Measurements from ENCODE around the gene DIAPH2.

DIAPH2 gene

DNA sequence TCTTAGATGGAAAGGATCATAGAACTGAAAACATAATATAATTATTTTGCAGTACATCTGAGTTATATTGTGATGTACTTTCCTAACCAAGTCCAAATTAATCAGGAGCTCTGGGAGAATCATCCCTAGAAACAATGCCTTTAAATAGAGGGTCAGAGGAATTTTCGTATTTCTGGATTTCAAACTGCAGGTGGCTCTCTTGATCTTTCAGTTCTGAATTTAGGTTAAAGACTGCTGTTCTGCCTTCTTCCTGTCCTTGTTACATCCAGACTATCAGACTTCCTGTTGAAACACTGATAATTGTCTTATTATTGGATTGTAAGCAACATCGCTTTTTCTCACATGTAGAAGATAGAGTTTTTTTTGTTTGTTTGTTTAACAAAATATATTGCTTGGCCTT is 341.8 kb downstream of the DIAPH2 start:
- TF ChIP-seq CSDC2 (CRISPR knock-in tag; IDR thresholded peaks at IDR 0.05) (no peak), ZFP30 (CRISPR knock-in tag; IDR thresholded peaks at IDR 0.05) (no peak), ARNTL (CRISPR knock-in tag; IDR thresholded peaks at IDR 0.05; ENCODE audit: borderline replicate concordance, low read depth) (no peak), GLIS3 (CRISPR knock-in tag; IDR thresholded peaks at IDR 0.05) (no peak), TOX (CRISPR knock-in tag; IDR thresholded peaks at IDR 0.05; ENCODE audit: borderline replicate concordance) (no peak), TCF4 (CRISPR knock-in tag; IDR thresholded peaks at IDR 0.05; ENCODE audit: borderline replicate concordance) (no peak), SNAI2 (CRISPR knock-in tag; IDR thresholded peaks at IDR 0.05) (no peak), RARB (CRISPR knock-in tag; IDR thresholded peaks at IDR 0.05) (no peak), ZNF8 (CRISPR knock-in tag; IDR thresholded peaks at IDR 0.05) (no peak), ZNF70 (CRISPR knock-in tag; IDR thresholded peaks at IDR 0.05) (no peak), BACH2 (CRISPR knock-in tag; IDR thresholded peaks at IDR 0.05; ENCODE audit: borderline replicate concordance) (no peak), ESRRG (CRISPR knock-in tag; IDR thresholded peaks at IDR 0.05) (no peak), ISL1 (CRISPR knock-in tag; IDR thresholded peaks at IDR 0.05) (no peak), ZC3H10 (CRISPR knock-in tag; IDR thresholded peaks at IDR 0.05) (no peak), PPARA (CRISPR knock-in tag; IDR thresholded peaks at IDR 0.05; ENCODE audit: borderline replicate concordance) (no peak)
- TF ChIP-seq, protein P1, sequence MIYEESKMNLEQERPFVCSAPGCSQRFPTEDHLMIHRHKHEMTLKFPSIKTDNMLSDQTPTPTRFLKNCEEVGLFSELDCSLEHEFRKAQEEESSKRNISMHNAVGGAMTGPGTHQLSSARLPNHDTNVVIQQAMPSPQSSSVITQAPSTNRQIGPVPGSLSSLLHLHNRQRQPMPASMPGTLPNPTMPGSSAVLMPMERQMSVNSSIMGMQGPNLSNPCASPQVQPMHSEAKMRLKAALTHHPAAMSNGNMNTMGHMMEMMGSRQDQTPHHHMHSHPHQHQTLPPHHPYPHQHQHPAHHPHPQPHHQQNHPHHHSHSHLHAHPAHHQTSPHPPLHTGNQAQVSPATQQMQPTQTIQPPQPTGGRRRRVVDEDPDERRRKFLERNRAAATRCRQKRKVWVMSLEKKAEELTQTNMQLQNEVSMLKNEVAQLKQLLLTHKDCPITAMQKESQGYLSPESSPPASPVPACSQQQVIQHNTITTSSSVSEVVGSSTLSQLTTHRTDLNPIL (CRISPR knock-in tag; IDR thresholded peaks at IDR 0.05; ENCODE audit: low read depth), result no peak
- TF ChIP-seq, protein P2, sequence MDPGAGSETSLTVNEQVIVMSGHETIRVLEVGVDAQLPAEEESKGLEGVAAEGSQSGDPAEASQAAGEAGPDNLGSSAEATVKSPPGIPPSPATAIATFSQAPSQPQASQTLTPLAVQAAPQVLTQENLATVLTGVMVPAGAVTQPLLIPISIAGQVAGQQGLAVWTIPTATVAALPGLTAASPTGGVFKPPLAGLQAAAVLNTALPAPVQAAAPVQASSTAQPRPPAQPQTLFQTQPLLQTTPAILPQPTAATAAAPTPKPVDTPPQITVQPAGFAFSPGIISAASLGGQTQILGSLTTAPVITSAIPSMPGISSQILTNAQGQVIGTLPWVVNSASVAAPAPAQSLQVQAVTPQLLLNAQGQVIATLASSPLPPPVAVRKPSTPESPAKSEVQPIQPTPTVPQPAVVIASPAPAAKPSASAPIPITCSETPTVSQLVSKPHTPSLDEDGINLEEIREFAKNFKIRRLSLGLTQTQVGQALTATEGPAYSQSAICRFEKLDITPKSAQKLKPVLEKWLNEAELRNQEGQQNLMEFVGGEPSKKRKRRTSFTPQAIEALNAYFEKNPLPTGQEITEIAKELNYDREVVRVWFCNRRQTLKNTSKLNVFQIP (CRISPR knock-in tag; IDR thresholded peaks at IDR 0.05; ENCODE audit: borderline replicate concordance, low read depth), result no peak
- TF ChIP-seq, protein P3, sequence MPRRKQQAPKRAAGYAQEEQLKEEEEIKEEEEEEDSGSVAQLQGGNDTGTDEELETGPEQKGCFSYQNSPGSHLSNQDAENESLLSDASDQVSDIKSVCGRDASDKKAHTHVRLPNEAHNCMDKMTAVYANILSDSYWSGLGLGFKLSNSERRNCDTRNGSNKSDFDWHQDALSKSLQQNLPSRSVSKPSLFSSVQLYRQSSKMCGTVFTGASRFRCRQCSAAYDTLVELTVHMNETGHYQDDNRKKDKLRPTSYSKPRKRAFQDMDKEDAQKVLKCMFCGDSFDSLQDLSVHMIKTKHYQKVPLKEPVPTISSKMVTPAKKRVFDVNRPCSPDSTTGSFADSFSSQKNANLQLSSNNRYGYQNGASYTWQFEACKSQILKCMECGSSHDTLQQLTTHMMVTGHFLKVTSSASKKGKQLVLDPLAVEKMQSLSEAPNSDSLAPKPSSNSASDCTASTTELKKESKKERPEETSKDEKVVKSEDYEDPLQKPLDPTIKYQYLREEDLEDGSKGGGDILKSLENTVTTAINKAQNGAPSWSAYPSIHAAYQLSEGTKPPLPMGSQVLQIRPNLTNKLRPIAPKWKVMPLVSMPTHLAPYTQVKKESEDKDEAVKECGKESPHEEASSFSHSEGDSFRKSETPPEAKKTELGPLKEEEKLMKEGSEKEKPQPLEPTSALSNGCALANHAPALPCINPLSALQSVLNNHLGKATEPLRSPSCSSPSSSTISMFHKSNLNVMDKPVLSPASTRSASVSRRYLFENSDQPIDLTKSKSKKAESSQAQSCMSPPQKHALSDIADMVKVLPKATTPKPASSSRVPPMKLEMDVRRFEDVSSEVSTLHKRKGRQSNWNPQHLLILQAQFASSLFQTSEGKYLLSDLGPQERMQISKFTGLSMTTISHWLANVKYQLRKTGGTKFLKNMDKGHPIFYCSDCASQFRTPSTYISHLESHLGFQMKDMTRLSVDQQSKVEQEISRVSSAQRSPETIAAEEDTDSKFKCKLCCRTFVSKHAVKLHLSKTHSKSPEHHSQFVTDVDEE (CRISPR knock-in tag; IDR thresholded peaks at IDR 0.05), result no peak
- TF ChIP-seq, protein P4, sequence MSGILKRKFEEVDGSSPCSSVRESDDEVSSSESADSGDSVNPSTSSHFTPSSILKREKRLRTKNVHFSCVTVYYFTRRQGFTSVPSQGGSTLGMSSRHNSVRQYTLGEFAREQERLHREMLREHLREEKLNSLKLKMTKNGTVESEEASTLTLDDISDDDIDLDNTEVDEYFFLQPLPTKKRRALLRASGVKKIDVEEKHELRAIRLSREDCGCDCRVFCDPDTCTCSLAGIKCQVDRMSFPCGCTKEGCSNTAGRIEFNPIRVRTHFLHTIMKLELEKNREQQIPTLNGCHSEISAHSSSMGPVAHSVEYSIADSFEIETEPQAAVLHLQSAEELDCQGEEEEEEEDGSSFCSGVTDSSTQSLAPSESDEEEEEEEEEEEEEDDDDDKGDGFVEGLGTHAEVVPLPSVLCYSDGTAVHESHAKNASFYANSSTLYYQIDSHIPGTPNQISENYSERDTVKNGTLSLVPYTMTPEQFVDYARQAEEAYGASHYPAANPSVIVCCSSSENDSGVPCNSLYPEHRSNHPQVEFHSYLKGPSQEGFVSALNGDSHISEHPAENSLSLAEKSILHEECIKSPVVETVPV (CRISPR knock-in tag; IDR thresholded peaks at IDR 0.05), result no peak
- ATAC-seq, result peak; percentile 51; the same call in 1 of the 3 replicates

DNA sequence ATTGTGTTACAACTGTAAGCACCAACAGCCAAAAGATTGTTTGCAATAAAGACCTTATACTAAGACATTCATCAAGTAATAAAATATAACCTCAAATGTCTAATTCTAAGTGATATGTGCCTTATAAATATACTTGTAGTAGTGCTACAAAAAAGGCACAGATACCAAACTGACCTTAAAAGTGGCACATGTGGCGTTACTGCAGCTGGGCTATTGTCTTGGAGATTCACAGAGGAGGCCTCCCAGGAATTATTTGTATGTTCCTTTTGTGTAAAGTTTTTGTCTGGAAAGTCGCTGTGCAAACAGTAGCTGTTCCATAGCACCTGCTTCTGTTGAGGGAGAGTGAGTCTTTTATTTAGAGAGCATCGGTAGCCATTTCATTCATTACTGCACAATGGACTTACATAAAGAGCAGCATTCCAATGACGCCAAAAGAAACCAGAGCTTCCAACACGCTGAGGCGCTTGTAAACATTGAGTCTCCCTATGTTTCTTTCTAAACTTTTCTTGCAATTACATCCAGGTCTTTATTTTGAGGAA is 342.8 kb downstream of the DIAPH2 start:
- no peak for ATAC-seq
- TF ChIP-seq ISL1 (CRISPR knock-in tag; IDR thresholded peaks at IDR 0.05) (no peak), SNAI2 (CRISPR knock-in tag; IDR thresholded peaks at IDR 0.05) (no peak), ZC3H10 (CRISPR knock-in tag; IDR thresholded peaks at IDR 0.05) (no peak), RARB (CRISPR knock-in tag; IDR thresholded peaks at IDR 0.05) (no peak), ZNF8 (CRISPR knock-in tag; IDR thresholded peaks at IDR 0.05) (no peak)
- TF ChIP-seq, protein P3 (CRISPR knock-in tag; IDR thresholded peaks at IDR 0.05), result no peak
- TF ChIP-seq, protein P2 (CRISPR knock-in tag; IDR thresholded peaks at IDR 0.05; ENCODE audit: borderline replicate concordance, low read depth), result no peak
